ENCODE results near the gene CPPED1.
"Not testable (repeated sequence)": the region's sequence is repeated elsewhere in the genome, so short reads cannot be mapped to it uniquely, and the experiment has no call there.

Gene CPPED1

GRCh38 chr16:12803203-12804093 lies at the start of gene CPPED1:
Gene CPPED1, minus strand, starts transcription at chr16:12803887. Its CDS starts 111 bp downstream, at chr16:12803776.
- DNase-seq (ENCODE audit: low read depth in 2 of 2, low spot score in 1 of 2): peak; percentile 76 to 77

GRCh38 chr16:12850186-12850585 lies 46.5 kb upstream of the CPPED1 start:
- no peak for DNase-seq (ENCODE audit: low read depth in 2 of 2, low spot score in 1 of 2)

GRCh38 chr16:12846592-12846991 lies 42.9 kb upstream of the CPPED1 start:
- no peak for DNase-seq (ENCODE audit: low read depth in 2 of 2, low spot score in 1 of 2)

- DNase-seq (ENCODE audit: low read depth in 2 of 2, low spot score in 1 of 2): no peak
Observed at GRCh38 chr16:12845282-12845681, 41.6 kb upstream of the CPPED1 start.

- DNase-seq (ENCODE audit: low read depth in 2 of 2, low spot score in 1 of 2): no peak
Observed at GRCh38 chr16:12837756-12838155, 34.1 kb upstream of the CPPED1 start.

- no peak for DNase-seq (ENCODE audit: low read depth in 2 of 2, low spot score in 1 of 2)
Observed at GRCh38 chr16:12837291-12837690, 33.6 kb upstream of the CPPED1 start.

- no peak for DNase-seq (ENCODE audit: low read depth in 2 of 2, low spot score in 1 of 2)
Observed at GRCh38 chr16:12833926-12834325, 30.2 kb upstream of the CPPED1 start.

- no peak for DNase-seq (ENCODE audit: low read depth in 2 of 2, low spot score in 1 of 2)
Observed at GRCh38 chr16:12829096-12829888, 25.6 kb upstream of the CPPED1 start.

- no peak for DNase-seq (ENCODE audit: low read depth in 2 of 2, low spot score in 1 of 2)
Observed at GRCh38 chr16:12828206-12828605, 24.5 kb upstream of the CPPED1 start.

GRCh38 chr16:12826559-12826958 lies 22.9 kb upstream of the CPPED1 start:
- no peak for DNase-seq (ENCODE audit: low read depth in 2 of 2, low spot score in 1 of 2)

GRCh38 chr16:12819126-12820117 lies 15.7 kb upstream of the CPPED1 start:
- peak; percentile 34 to 66 for DNase-seq (ENCODE audit: low read depth in 2 of 2, low spot score in 1 of 2)

GRCh38 chr16:12818326-12818725 lies 14.6 kb upstream of the CPPED1 start:
- DNase-seq (ENCODE audit: low read depth in 2 of 2, low spot score in 1 of 2): no peak

GRCh38 chr16:12816791-12817214 lies 13.1 kb upstream of the CPPED1 start:
- DNase-seq (ENCODE audit: low read depth in 2 of 2, low spot score in 1 of 2): not testable (repeated sequence)

- no peak for DNase-seq (ENCODE audit: low read depth in 2 of 2, low spot score in 1 of 2)
Observed at GRCh38 chr16:12815361-12815760, 11.7 kb upstream of the CPPED1 start.

- not testable (repeated sequence) for DNase-seq (ENCODE audit: low read depth in 2 of 2, low spot score in 1 of 2)
Observed at GRCh38 chr16:12813734-12814133, 10.0 kb upstream of the CPPED1 start.

- DNase-seq (ENCODE audit: low read depth in 2 of 2, low spot score in 1 of 2): not testable (repeated sequence)
Observed at GRCh38 chr16:12813321-12813720, 9.6 kb upstream of the CPPED1 start.

- no peak for DNase-seq (ENCODE audit: low read depth in 2 of 2, low spot score in 1 of 2)
Observed at GRCh38 chr16:12811441-12812383, 8.0 kb upstream of the CPPED1 start.

- no peak for DNase-seq (ENCODE audit: low read depth in 2 of 2, low spot score in 1 of 2)
Observed at GRCh38 chr16:12805066-12805465, 1.4 kb upstream of the CPPED1 start.

GRCh38 chr16:12804395-12804794 lies 708 bp upstream of the CPPED1 start:
- DNase-seq (ENCODE audit: low read depth in 2 of 2, low spot score in 1 of 2): no peak

GRCh38 chr16:12802661-12803060 lies 1.0 kb downstream of the CPPED1 start:
- no peak for DNase-seq (ENCODE audit: low read depth in 2 of 2, low spot score in 1 of 2)

Measured in stimulated activated CD8-positive, alpha-beta memory T cell treated with anti-CD3 and anti-CD28 coated beads, Interleukin-4, amount 100 ng/mL, for 4 hours (primary cell).